Hepatocyte (in vitro differentiated cells): ENCODE measurements around the gene DIDO1. TPM values are rescaled to one million over a fixed set of nuclear protein-coding genes. Genes with fewer than 3 reads are reported as not detected.

ENCODE experiments used
- DNase-seq: peaks from one replicate; pipeline ENCODE4 v3.0.0-alpha.2; 2016; ENCODE audit warnings: low spot score
- H2AFZ ChIP-seq: fragments of 200-600 bp; sonication (generic); 2 replicates; pipeline ENCODE4 v1.6.0; 2016; ENCODE audit warnings: antibody characterized with exemption, mild to moderate bottlenecking
- H3K27ac ChIP-seq: fragments of 200-600 bp; sonication (generic); 2 replicates; pipeline ENCODE4 v1.5.1; 2016; ENCODE audit warnings: mild to moderate bottlenecking
- H3K27me3 ChIP-seq: fragments of 200-600 bp; sonication (generic); 2 replicates; pipeline ENCODE4 v1.6.1; 2016
- H3K36me3 ChIP-seq: fragments of 200-600 bp; sonication (generic); replicated peaks from 2 replicates; pipeline ENCODE4 v1.5.1; 2016; ENCODE audit warnings: low read depth; ENCODE audit not compliant: insufficient read depth
- H3K4me1 ChIP-seq: fragments of 200-600 bp; sonication (generic); 2 replicates; pipeline ENCODE4 v1.5.1; 2016; ENCODE audit warnings: mild to moderate bottlenecking, moderate library complexity; ENCODE audit not compliant: insufficient read depth
- H3K4me2 ChIP-seq: fragments of 200-600 bp; sonication (generic); 2 replicates; pipeline ENCODE4 v1.6.0; 2016
- H3K4me3 ChIP-seq: fragments of 200-600 bp; sonication (generic); 2 replicates; pipeline ENCODE4 v1.5.1; 2016; ENCODE audit warnings: mild to moderate bottlenecking
- H3K79me2 ChIP-seq: fragments of 200-600 bp; sonication (generic); 2 replicates; pipeline ENCODE4 v1.6.0; 2017; ENCODE audit warnings: mild to moderate bottlenecking
- H3K9me2 ChIP-seq: fragments of 200-600 bp; sonication (generic); replicated peaks from 2 replicates; pipeline ENCODE4 v1.6.0; 2017; ENCODE audit warnings: mild to moderate bottlenecking; ENCODE audit not compliant: insufficient read depth
- H3K9me3 ChIP-seq: fragments of 200-600 bp; sonication (generic); 2 replicates; pipeline ENCODE4 v1.5.1; 2016; ENCODE audit warnings: low read depth, mild to moderate bottlenecking
- H4K20me1 ChIP-seq: fragments of 200-600 bp; sonication (generic); 2 replicates; pipeline ENCODE4 v1.6.0; 2016; ENCODE audit warnings: mild to moderate bottlenecking; ENCODE audit not compliant: insufficient read depth, poor library complexity, severe bottlenecking
- CTCF ChIP-seq: fragments of 200-600 bp; sonication (generic); IDR thresholded peaks from 2 replicates; pipeline ENCODE4 v1.5.1; 2016; ENCODE audit warnings: antibody characterized with exemption, mild to moderate bottlenecking; ENCODE audit not compliant: poor library complexity
- EZH2 ChIP-seq: fragments of 200-600 bp; sonication (generic); IDR thresholded peaks from 2 replicates; pipeline ENCODE4 v1.6.1; 2016; ENCODE audit warnings: antibody characterized with exemption, mild to moderate bottlenecking, borderline replicate concordance
- EZH2phosphoT487 ChIP-seq: fragments of 200-600 bp; sonication (generic); IDR thresholded peaks from one replicate; pipeline ENCODE4 v1.6.1; 2018; ENCODE audit warnings: antibody characterized with exemption, mild to moderate bottlenecking, low read depth, moderate library complexity; ENCODE audit not compliant: unreplicated experiment, severe bottlenecking
- WGBS: methylation state at CpG from one replicate; pipeline ENCODE4 v1.1.6; 2016; ENCODE audit warnings: low lambda C conversion rate; ENCODE audit errors: missing lambda C conversion rate; 5-methylcytosine and 5-hydroxymethylcytosine counted together
- polyA plus RNA-seq: library from polyadenylated mRNA; unstranded; fragments of >200 nt; fragmentation: Nextera tagmentation; extraction: Ambion mirVana; gene quantifications from 2 replicates; pipeline ENCODE4 v1.2.1, GENCODE V29; 2016
- total RNA-seq: library from RNA; depleted of rRNA; stranded (reverse); fragments of >200 nt; gene quantifications from 2 replicates; pipeline ENCODE4 v1.2.3, GENCODE V29; 2014

The DIDO1 gene
- total and polyA plus RNA-seq, 2 experiments from 2014 or later, result 26.5 to 31.6 TPM

- DNase-seq, result no peak
- H3K4me2 ChIP-seq, result no peak overlapping the region
- no peak overlapping the region for H3K4me3 ChIP-seq
- no peaks in the 10 kb centered on the region for H4K20me1 ChIP-seq
- no peaks in the 10 kb centered on the region for H3K9me3 ChIP-seq
- H3K4me1 ChIP-seq, result peaks cover 10% of the 10 kb centered on the region
- H3K36me3 ChIP-seq, result no peaks in the 10 kb centered on the region
- H3K27me3 ChIP-seq, result peaks cover 21% of the 10 kb centered on the region
- no peak overlapping the region for H3K27ac ChIP-seq
- TF ChIP-seq CTCF (no peak), EZH2 (no peak), EZH2phosphoT487 (no peak)
- no peaks in the 10 kb centered on the region for H3K79me2 ChIP-seq
- whole genome bisulfite sequencing, result 86% methylated on average over 8 of the region's 8 CpGs
- no peak overlapping the region for H2AFZ ChIP-seq
- H3K9me2 ChIP-seq, result no peaks in the 10 kb centered on the region
These were observed 43.6 kb upstream of the DIDO1 start for GRCh38 chr20:62969939-62970306.

GRCh38 chr20:62969179-62969760, 43.0 kb upstream of the DIDO1 start:
- Histone ChIP-seq H3K4me3 (no peak overlapping the region), H3K27ac (no peak overlapping the region), H3K4me1 (peaks cover 10% of the 10 kb centered on the region), H3K9me2 (no peaks in the 10 kb centered on the region), H3K4me2 (no peak overlapping the region), H2AFZ (no peak overlapping the region), H3K27me3 (peaks cover 15% of the 10 kb centered on the region), H4K20me1 (no peaks in the 10 kb centered on the region), H3K79me2 (no peaks in the 10 kb centered on the region), H3K36me3 (no peaks in the 10 kb centered on the region), H3K9me3 (no peaks in the 10 kb centered on the region)
- TF ChIP-seq EZH2, result no peak
- no peak for TF ChIP-seq EZH2phosphoT487
- TF ChIP-seq CTCF, result no peak
- WGBS, result 78% methylated on average over 16 of the region's 16 CpGs
- DNase-seq, result no peak

- Histone ChIP-seq H2AFZ (no peak overlapping the region), H3K27ac (no peak overlapping the region), H4K20me1 (no peaks in the 10 kb centered on the region), H3K4me3 (no peak overlapping the region), H3K4me1 (peaks cover 10% of the 10 kb centered on the region), H3K9me2 (no peaks in the 10 kb centered on the region), H3K4me2 (no peak overlapping the region), H3K79me2 (no peaks in the 10 kb centered on the region), H3K27me3 (peaks cover 9% of the 10 kb centered on the region), H3K36me3 (no peaks in the 10 kb centered on the region), H3K9me3 (no peaks in the 10 kb centered on the region)
- WGBS, result 82% methylated on average over 21 of the region's 21 CpGs
- no peak for DNase-seq
- TF ChIP-seq EZH2 (no peak), CTCF (no peak), EZH2phosphoT487 (no peak)
These were observed 42.3 kb upstream of the DIDO1 start for GRCh38 chr20:62968378-62969178.
